ENCODE measurements around the gene GNG13. TPM values are rescaled to one million over a fixed set of nuclear protein-coding genes. Genes with fewer than 3 reads are reported as not detected.

GNG13 gene
- total and polyA plus RNA-seq, 2 of the 4 experiments (the other 2 are of a cell fraction) = not detected

DNA sequence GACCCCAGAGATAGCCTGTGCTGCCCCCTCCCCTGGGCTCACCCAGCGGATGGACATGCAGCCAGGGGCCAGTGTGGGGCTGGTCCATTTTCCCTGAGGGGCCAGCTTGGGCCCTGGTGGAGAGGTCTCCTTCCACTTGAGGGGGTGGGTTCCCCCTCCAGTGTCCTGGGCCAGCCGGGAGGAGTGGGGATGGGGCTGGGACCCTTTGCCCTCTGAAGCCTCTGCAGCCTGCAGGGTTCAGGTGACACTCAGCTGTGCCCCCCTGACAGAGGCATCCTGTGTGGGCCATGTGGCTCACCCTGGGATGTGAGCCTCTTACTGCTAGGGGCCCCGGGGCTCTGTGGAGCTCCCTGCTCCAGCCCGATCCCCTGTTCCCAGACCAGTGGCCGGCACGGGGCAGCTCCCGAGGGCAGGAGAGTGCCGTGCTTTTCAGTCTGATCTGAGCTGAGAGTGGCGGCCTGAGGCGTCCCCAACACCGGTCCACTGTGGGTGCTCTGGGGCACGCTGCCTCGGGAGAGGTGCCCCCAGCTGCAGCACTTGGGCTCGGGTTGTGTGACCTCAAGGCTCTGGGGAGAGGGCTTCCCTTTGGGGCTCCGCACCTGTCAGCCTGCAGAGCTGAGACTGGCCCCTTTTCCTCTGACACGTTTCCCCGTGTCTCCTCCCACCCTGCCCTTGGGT lies 439 bp upstream of the GNG13 start:
- no peak overlapping the region for H3K56ac ChIP-seq (ENCODE audit: extremely low read depth, insufficient read depth, low read length)
- in situ Hi-C loops (cut with MboI; ENCODE audit: low sequenced_read_pairs) = loop anchor here (25.0 kb wide), 1 partner anchor 411 kb away; no protein-coding TSS in a partner anchor

More for the DNA sequence above, 439 bp upstream of the GNG13 start:
- Histone ChIP-seq H4K91ac (ENCODE audit: insufficient read depth, low read depth, low read length) (no peak overlapping the region), H2BK15ac (ENCODE audit: low read depth, low read length) (no peak overlapping the region), H2BK120ac (ENCODE audit: low read depth, low read length) (no peak overlapping the region), H2AK5ac (ENCODE audit: low read depth, low read length) (no peak overlapping the region), H2AK9ac (replicated peaks; ENCODE audit: low read depth, low read length, poor library complexity) (no peak overlapping the region), H2BK20ac (ENCODE audit: low read depth, low read length) (no peak overlapping the region), H4K20me1 (ENCODE audit: insufficient read depth, low read length) (no peaks in the 10 kb centered on the region), H3K4me1 (ENCODE audit: control insufficient read depth, insufficient read depth, low read length) (no peaks in the 10 kb centered on the region), H3K4me3 (ENCODE audit: insufficient read depth, low read depth, low read length) (no peak overlapping the region), H3K79me1 (ENCODE audit: low read depth in 1 of 2, low read length in 2 of 2) (no peaks in the 10 kb centered on the region), H2BK5ac (ENCODE audit: low read depth, low read length, poor library complexity, severe bottlenecking) (no peak overlapping the region), H3K9me1 (ENCODE audit: insufficient read depth, low read length) (no peaks in the 10 kb centered on the region), H3K9ac (ENCODE audit: low read depth, low read length) (no peak overlapping the region), H4K8ac (ENCODE audit: low read depth in 2 of 2, low read length in 2 of 2) (no peak overlapping the region), H3K27me3 (ENCODE audit: control insufficient read depth, insufficient read depth, low read length) (peaks cover 20% of the 10 kb centered on the region), H3K27ac (ENCODE audit: insufficient read depth, low read length) (no peak overlapping the region), H4K5ac (ENCODE audit: low read depth, low read length) (no peak overlapping the region), H3K9me3 (ENCODE audit: control insufficient read depth, insufficient read depth, low read length) (no peaks in the 10 kb centered on the region), H3K14ac (replicated peaks; ENCODE audit: low read depth, low read length) (no peak overlapping the region), H3K23ac (ENCODE audit: low read depth, low read length) (no peak overlapping the region), H3K4ac (ENCODE audit: low read depth, low read length) (no peak overlapping the region), H3K18ac (ENCODE audit: low read depth, low read length) (no peak overlapping the region), H2AFZ (replicated peaks; ENCODE audit: low read length, poor library complexity) (no peak overlapping the region), H3K36me3 (ENCODE audit: control insufficient read depth, insufficient read depth, low read length) (peaks cover 1% of the 10 kb centered on the region; the same call in 1 of the 2 replicates), H3K4me2 (ENCODE audit: low read depth, low read length) (no peak overlapping the region)
- dilution Hi-C loops (cut with HindIII; ENCODE audit: low sequenced_read_pairs, unreplicated experiment) = no loop called here
- no TSS peak for BruUV-seq (replicated peaks)
- CTCF ChIA-PET = no interaction called here
- TF ChIP-seq MAFK (IDR thresholded peaks at IDR 0.05; ENCODE audit: low read depth, low read length) = no peak
- intact Hi-C loops (cut with micrococcal nuclease) = no loop called here
- POLR2A ChIA-PET (ENCODE audit: unreplicated experiment) = no interaction called here
- DNase-seq (no peak), ATAC-seq (ENCODE audit: low read depth) (peak; percentile 33)
- WGBS, 2 experiments (ENCODE audit: extremely low coverage in 2 of 2, insufficient read length in 1 of 2) = 7% methylated on average over 3 of the region's 17 CpGs; no CpG with 5 or more reads in 1 of the 2 experiments

Measured in IMR-90 (cell line).